Spinal cord (tissue), 10 donors: Measurements from ENCODE around the gene DBI. TPM values are rescaled to one million over a fixed set of nuclear protein-coding genes. Genes with fewer than 3 reads are reported as not detected.

Experiments used
- DNase-seq, 6 donors: peaks; one replicate each; pipeline versions ENCODE4 v3.0.0 to v3.0.0-alpha.2; 2013 to 2015; ENCODE audit warnings: low spot score in 6 of 6, low read depth in 4 of 6
- H3K27ac ChIP-seq: one replicate; pipeline ENCODE4 v1.5.1; 2013; ENCODE audit warnings: low read depth, low read length, control low read depth
- H3K27me3 ChIP-seq: one replicate; pipeline ENCODE4 v1.6.1; 2013; ENCODE audit warnings: low read length; ENCODE audit not compliant: control insufficient read depth, insufficient read depth
- H3K36me3 ChIP-seq: one replicate; pipeline ENCODE4 v1.6.1; 2013; ENCODE audit warnings: low read length; ENCODE audit not compliant: control insufficient read depth, insufficient read depth
- H3K4me1 ChIP-seq: one replicate; pipeline ENCODE4 v1.6.1; 2013; ENCODE audit warnings: low read length; ENCODE audit not compliant: control insufficient read depth, insufficient read depth
- H3K4me3 ChIP-seq: one replicate; pipeline ENCODE4 v1.5.1; 2013; ENCODE audit warnings: low read depth, low read length, control low read depth
- H3K9me3 ChIP-seq: one replicate; pipeline ENCODE4 v1.6.1; 2013; ENCODE audit warnings: low read length; ENCODE audit not compliant: control insufficient read depth, insufficient read depth
- WGBS: methylation state at CpG from one replicate; pipeline ENCODE4 v1.1.5; 2013; ENCODE audit warnings: missing lambda C conversion rate; ENCODE audit not compliant: insufficient coverage; 5-methylcytosine and 5-hydroxymethylcytosine counted together
- polyA plus RNA-seq, 2 donors: library from polyadenylated mRNA; unstranded; fragments of 120-200 nt; gene quantifications; one replicate each; pipeline ENCODE4 v1.2.1, GENCODE V29; 2013; ENCODE audit not compliant: insufficient read length in 2 of 2
- total RNA-seq, 2 donors: library from RNA; depleted of rRNA in 1 of 2; stranded (reverse); fragments of 120-200 nt in 1 of 2; fragments of >200 nt in 1 of 2; gene quantifications; one replicate each; pipeline versions ENCODE4 v1.2.3 to v1.2.4, GENCODE V29; 2013 to 2014
- donor health status: healthy.

The DBI gene
- total and polyA plus RNA-seq, 4 donors = 134 to 887 (median 508) TPM

- WGBS = 95% methylated on average over 3 of the region's 6 CpGs
- H3K27me3 ChIP-seq = no peaks in the 10 kb centered on the region
- H3K9me3 ChIP-seq = no peaks in the 10 kb centered on the region
- no peaks in the 10 kb centered on the region for H3K36me3 ChIP-seq
- H3K27ac ChIP-seq = no peak overlapping the region
- H3K4me3 ChIP-seq = no peak overlapping the region
- no peaks in the 10 kb centered on the region for H3K4me1 ChIP-seq
- DNase-seq = no peak
Measured at GRCh38 chr2:119359774-119360173, 7.0 kb upstream of the DBI start.

GRCh38 chr2:119360423-119360966 is 6.3 kb upstream of the DBI start:
- Histone ChIP-seq H3K4me3 (no peak overlapping the region), H3K36me3 (no peaks in the 10 kb centered on the region), H3K27ac (no peak overlapping the region), H3K27me3 (no peaks in the 10 kb centered on the region), H3K9me3 (no peaks in the 10 kb centered on the region), H3K4me1 (no peaks in the 10 kb centered on the region)
- no CpG with 5 or more reads among the region's 2 CpGs for WGBS
- DNase-seq = no peak

GRCh38 chr2:119364798-119365197 is 2.0 kb upstream of the DBI start:
- no peak overlapping the region for H3K4me3 ChIP-seq
- H3K27me3 ChIP-seq = no peaks in the 10 kb centered on the region
- peaks cover 3% of the 10 kb centered on the region for H3K36me3 ChIP-seq
- H3K27ac ChIP-seq = no peak overlapping the region
- no peaks in the 10 kb centered on the region for H3K9me3 ChIP-seq
- H3K4me1 ChIP-seq = peaks cover 29% of the 10 kb centered on the region
- WGBS = 100% methylated on average over 4 of the region's 6 CpGs
- DNase-seq = no peak

- no peak overlapping the region for H3K27ac ChIP-seq
Measured at GRCh38 chr2:119365436-119365835, 1.3 kb upstream of the DBI start.

GRCh38 chr2:119366161-119366648 is 572 bp upstream of the DBI start:
- Histone ChIP-seq H3K4me1 (peaks cover 35% of the 10 kb centered on the region), H3K4me3 (peak overlapping the region; percentile 92), H3K36me3 (peaks cover 3% of the 10 kb centered on the region), H3K27me3 (no peaks in the 10 kb centered on the region), H3K9me3 (no peaks in the 10 kb centered on the region), H3K27ac (peak overlapping the region; percentile 81)
- DNase-seq = no peak
- WGBS = 1% methylated on average over 17 of the region's 17 CpGs

More at GRCh38 chr2:119365436-119365835, 1.3 kb upstream of the DBI start:
- H3K27me3 ChIP-seq = no peaks in the 10 kb centered on the region
- no peaks in the 10 kb centered on the region for H3K9me3 ChIP-seq
- peak overlapping the region; percentile 92 for H3K4me3 ChIP-seq
- no peak for DNase-seq
- H3K4me1 ChIP-seq = peaks cover 29% of the 10 kb centered on the region
- 32% methylated on average over 4 of the region's 6 CpGs for WGBS
- peaks cover 3% of the 10 kb centered on the region for H3K36me3 ChIP-seq

GRCh38 chr2:119367472-119368099 is 809 bp downstream of the DBI start:
- Histone ChIP-seq H3K4me1 (peaks cover 46% of the 10 kb centered on the region), H3K27me3 (no peaks in the 10 kb centered on the region), H3K9me3 (no peaks in the 10 kb centered on the region), H3K36me3 (peaks cover 10% of the 10 kb centered on the region), H3K27ac (peak overlapping the region; percentile 95), H3K4me3 (peak overlapping the region; percentile 92)
- 2% methylated on average over 30 of the region's 32 CpGs for WGBS
- DNase-seq = peak in 4 of 6 donors; percentile 29 to 78 (median 52)

- Histone ChIP-seq H3K36me3 (peaks cover 21% of the 10 kb centered on the region), H3K4me1 (peaks cover 56% of the 10 kb centered on the region), H3K4me3 (no peak overlapping the region), H3K27ac (peak overlapping the region; percentile 82), H3K27me3 (no peaks in the 10 kb centered on the region), H3K9me3 (no peaks in the 10 kb centered on the region)
- WGBS = 42% methylated on average over 3 of the region's 6 CpGs
- DNase-seq = no peak
Measured at GRCh38 chr2:119369845-119370244, 3.1 kb downstream of the DBI start.

- WGBS = 40% methylated on average over 5 of the region's 6 CpGs
- peak overlapping the region; percentile 82 for H3K27ac ChIP-seq
- H3K27me3 ChIP-seq = no peaks in the 10 kb centered on the region
- H3K9me3 ChIP-seq = no peaks in the 10 kb centered on the region
- H3K4me1 ChIP-seq = peaks cover 51% of the 10 kb centered on the region
- DNase-seq = peak in 5 of 6 donors; percentile 75 to 96 (median 84)
- no peak overlapping the region for H3K4me3 ChIP-seq
- H3K36me3 ChIP-seq = peaks cover 21% of the 10 kb centered on the region
Measured at GRCh38 chr2:119371111-119371510, 4.3 kb downstream of the DBI start.

GRCh38 chr2:119372778-119373568 is 6.2 kb downstream of the DBI start:
- Histone ChIP-seq H3K4me1 (peaks cover 45% of the 10 kb centered on the region), H3K27ac (peak overlapping the region; percentile 82), H3K27me3 (no peaks in the 10 kb centered on the region), H3K36me3 (peaks cover 21% of the 10 kb centered on the region), H3K4me3 (no peak overlapping the region), H3K9me3 (no peaks in the 10 kb centered on the region)
- no peak for DNase-seq
- WGBS = 96% methylated on average over 4 of the region's 7 CpGs
